OCI-LY1 (cell line): Measurements from ENCODE around the gene B4GALT6.
"Not testable (repeated sequence)": the region's sequence is repeated elsewhere in the genome, so short reads cannot be mapped to it uniquely, and the experiment has no call there.

ENCODE experiments used
- CTCF ChIP-seq: fragments of 200-600 bp; sonication (generic), shearing (Covaris generic); IDR thresholded peaks from 2 replicates; pipeline ENCODE4 v1.5.1; 2017; ENCODE audit warnings: mild to moderate bottlenecking, antibody characterized with exemption, low read length, moderate library complexity, mixed read lengths
- EZH2 ChIP-seq: fragments of 200-600 bp; sonication (generic), shearing (Covaris generic); IDR thresholded peaks from 2 replicates; pipeline ENCODE4 v1.8.0; 2017; ENCODE audit warnings: borderline replicate concordance, mixed run types, mild to moderate bottlenecking, antibody characterized with exemption, low read length, moderate library complexity, mixed read lengths

- TF ChIP-seq CTCF, EZH2: not testable (repeated sequence)
Measured at GRCh38 chr18:31729196-31729595, 44.8 kb upstream of the B4GALT6 start.
